Subcutaneous adipose tissue (tissue), 4 donors: ENCODE measurements around the gene GJB6. TPM values are rescaled to one million over a fixed set of nuclear protein-coding genes. Genes with fewer than 3 reads are reported as not detected.

ENCODE experiments used
- CTCF ChIP-seq: fragments of 450-650 bp; IDR thresholded peaks from one replicate; pipeline ENCODE4 v1.5.1; 2016; ENCODE audit warnings: low read depth, mild to moderate bottlenecking, control low read depth, antibody characterized with exemption, moderate library complexity
- total RNA-seq, 4 donors: library from RNA; depleted of rRNA; stranded (reverse); fragments of >200 nt; gene quantifications; one replicate each; pipeline ENCODE4 v1.1.0, GENCODE V29; 2016

The GJB6 gene
- total RNA-seq, 4 donors from 2014 or later = not detected

DNA sequence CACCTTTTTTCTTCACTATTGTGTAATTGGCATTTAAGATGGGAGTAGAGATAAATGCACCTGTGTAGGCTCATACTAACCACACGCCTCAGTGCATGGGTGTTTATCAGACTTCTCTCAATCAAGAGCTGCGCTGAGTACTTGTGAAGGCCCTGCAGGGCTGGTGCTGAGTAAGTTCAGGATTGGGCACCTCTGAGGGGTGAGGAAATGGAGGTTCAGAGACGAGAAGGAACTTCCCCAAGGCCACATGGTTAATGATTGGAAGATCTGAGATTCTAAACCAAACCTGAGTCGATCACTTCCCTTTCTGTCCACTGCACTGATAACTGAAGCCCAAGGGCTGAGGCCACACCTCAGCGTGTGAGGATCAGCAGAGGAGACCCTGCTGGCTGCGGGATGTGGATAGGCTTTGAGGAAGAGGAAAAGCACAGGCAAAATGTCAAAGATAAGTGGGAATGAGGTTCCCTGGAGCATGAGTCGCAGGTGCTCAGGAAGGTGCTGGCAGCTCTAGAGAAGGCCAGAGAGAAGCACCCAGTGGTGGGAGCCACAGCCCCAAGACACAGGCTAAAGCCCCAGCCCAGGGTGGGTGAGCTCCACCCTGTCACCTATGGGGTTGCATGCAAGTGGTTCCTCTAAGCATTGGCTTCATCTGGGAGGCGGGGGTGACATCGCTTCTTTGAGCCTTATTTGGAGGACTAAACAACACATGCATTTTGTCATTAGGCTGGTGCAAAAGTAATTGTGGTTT, 32.3 kb upstream of the GJB6 start:
- TF ChIP-seq CTCF = no peak

DNA sequence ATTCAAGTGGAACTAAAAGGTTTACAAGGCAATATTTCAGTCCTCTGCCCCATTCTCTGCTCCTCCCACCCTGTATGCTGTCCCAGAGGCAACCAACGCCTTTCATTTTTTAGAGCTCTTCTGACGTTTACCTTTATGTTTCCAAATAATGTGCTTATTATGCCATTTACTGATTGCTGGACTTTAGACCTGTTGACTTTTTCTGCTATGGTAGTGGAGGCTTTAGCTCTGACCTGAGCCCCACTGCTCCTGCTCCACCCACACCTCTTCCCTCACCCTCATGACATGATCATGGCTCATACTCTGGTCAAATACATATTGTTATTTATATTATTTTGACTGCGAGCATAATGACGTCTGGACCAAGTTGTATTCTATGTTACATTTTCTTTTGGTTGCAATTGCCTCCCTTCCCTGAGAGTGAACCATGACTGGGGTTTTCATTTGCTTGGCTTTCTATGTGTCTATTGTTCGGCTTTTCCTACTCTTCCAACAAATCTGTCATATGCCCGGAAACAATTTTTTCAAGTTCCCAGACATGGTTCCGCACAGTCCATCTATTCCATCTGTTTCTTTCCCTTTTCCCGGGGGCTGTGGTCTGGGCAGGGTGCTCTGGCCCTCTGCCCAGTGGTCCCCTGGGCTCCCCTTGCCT, 31.4 kb upstream of the GJB6 start:
- TF ChIP-seq CTCF = no peak

- TF ChIP-seq CTCF = no peak
Observed at GRCh38 chr13:20258963-20259288, 26.8 kb upstream of the GJB6 start.

- TF ChIP-seq CTCF = no peak
Observed at GRCh38 chr13:20258208-20258962, 26.3 kb upstream of the GJB6 start.

DNA sequence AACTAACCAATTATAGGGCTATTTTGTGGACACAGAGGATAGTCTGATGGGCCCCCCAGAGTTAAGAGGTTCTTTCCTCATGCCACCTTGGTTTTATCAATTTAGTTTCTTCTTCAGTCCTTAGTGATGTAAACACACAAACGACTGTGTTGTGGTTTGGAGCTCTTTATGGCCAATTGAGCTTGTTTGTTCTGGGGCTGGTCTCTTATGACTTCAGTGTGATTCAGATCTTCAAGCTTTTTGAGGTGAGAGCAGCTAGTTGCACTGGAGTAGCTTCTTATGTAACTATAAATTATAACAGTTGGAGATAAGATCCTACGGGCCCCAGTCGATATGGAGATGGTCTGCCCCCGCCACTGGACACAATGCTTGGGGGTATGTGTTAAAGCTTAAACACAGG, 22.0 kb upstream of the GJB6 start:
- no peak for TF ChIP-seq CTCF

GRCh38 chr13:20249913-20250312, 17.8 kb upstream of the GJB6 start:
- TF ChIP-seq CTCF = no peak

- no peak for TF ChIP-seq CTCF
Observed at GRCh38 chr13:20247963-20248362, 15.8 kb upstream of the GJB6 start.
